ENCODE measurements around the gene IFT20. TPM values are rescaled to one million over a fixed set of nuclear protein-coding genes. Genes with fewer than 3 reads are reported as not detected.

IFT20 gene
- total RNA-seq, 1 experiment from 2014 or later: 13.7 TPM

DNA sequence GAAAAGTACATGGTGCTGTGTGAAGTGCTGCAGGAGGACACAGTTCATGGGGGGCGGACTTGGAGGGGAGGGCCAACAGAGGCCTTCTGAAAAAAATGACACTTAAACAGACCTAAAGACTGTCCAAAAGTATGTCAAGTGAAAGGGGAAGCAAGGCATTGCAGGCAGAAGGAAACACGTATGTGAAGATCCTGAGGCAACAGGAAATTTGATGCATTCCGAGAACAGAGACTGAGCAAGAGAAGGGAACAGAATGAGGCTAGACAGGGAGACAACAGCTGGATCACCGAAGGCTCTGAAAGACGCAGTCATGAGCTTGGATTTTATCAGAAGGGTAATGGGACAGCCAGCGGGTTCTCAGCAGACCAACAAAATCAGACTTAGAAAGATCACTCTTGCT lies 1.1 kb downstream of the IFT20 start:
- H3K4me3 ChIP-seq (ENCODE audit: insufficient read depth, low read depth, low read length): no peak overlapping the region
- H3K36me3 ChIP-seq (replicated peaks; ENCODE audit: control insufficient read depth, insufficient read depth, low read length): peaks cover 4% of the 10 kb centered on the region
- H3K27me3 ChIP-seq (ENCODE audit: control insufficient read depth, insufficient read depth, low read length): no peaks in the 10 kb centered on the region
- no peak for DNase-seq

DNA sequence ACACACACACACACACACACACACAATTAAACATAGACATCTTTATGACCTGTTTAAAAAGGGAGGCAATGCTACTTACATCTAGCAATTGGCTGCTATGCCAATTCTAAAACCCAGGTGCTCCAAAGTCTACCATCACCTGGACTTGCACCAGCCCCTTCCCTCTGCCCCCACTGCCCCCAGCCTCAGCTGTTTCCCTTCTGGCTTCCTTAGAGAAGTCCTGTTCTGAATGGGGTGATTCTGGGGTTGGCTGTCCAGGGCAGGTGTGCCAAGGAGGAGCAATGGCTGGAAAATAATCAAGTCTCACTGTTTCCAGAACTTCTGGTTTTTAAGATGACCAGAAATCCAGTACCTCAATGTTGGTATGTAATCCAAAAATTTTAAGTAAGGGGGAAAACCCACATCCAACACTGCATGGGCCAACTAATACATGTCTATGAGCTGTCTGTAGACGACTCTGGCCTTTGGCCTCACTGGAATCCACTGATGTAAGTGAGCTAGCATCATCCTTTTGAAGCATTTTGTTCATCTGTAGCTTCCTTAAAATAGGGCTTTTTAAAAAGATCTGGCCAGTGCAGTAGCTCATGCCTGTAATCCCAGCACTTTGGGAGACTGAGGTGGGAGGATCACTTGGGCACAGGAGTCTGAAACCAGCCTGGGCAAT lies 2.1 kb downstream of the IFT20 start:
- no peak for DNase-seq
- no peaks in the 10 kb centered on the region for H3K27me3 ChIP-seq (ENCODE audit: control insufficient read depth, insufficient read depth, low read length)
- H3K36me3 ChIP-seq (replicated peaks; ENCODE audit: control insufficient read depth, insufficient read depth, low read length): peaks cover 7% of the 10 kb centered on the region
- H3K4me3 ChIP-seq (ENCODE audit: insufficient read depth, low read depth, low read length): no peak overlapping the region

- no peaks in the 10 kb centered on the region for H3K27me3 ChIP-seq (ENCODE audit: control insufficient read depth, insufficient read depth, low read length)
- no peak for DNase-seq
- peaks cover 9% of the 10 kb centered on the region for H3K36me3 ChIP-seq (replicated peaks; ENCODE audit: control insufficient read depth, insufficient read depth, low read length)
- no peak overlapping the region for H3K4me3 ChIP-seq (ENCODE audit: insufficient read depth, low read depth, low read length)
Measured at GRCh38 chr17:28331891-28332420, 3.3 kb downstream of the IFT20 start.

- Histone ChIP-seq H3K27me3 (ENCODE audit: control insufficient read depth, insufficient read depth, low read length) (no peaks in the 10 kb centered on the region), H3K4me3 (ENCODE audit: insufficient read depth, low read depth, low read length) (no peak overlapping the region), H3K36me3 (replicated peaks; ENCODE audit: control insufficient read depth, insufficient read depth, low read length) (peaks cover 15% of the 10 kb centered on the region)
- DNase-seq: no peak
Measured at GRCh38 chr17:28330671-28331070, 4.6 kb downstream of the IFT20 start.

GRCh38 chr17:28328325-28328724 lies 6.9 kb downstream of the IFT20 start:
- no peak overlapping the region for H3K4me3 ChIP-seq (ENCODE audit: insufficient read depth, low read depth, low read length)
- no peaks in the 10 kb centered on the region for H3K27me3 ChIP-seq (ENCODE audit: control insufficient read depth, insufficient read depth, low read length)
- DNase-seq: no peak
- H3K36me3 ChIP-seq (replicated peaks; ENCODE audit: control insufficient read depth, insufficient read depth, low read length): peaks cover 17% of the 10 kb centered on the region

DNA sequence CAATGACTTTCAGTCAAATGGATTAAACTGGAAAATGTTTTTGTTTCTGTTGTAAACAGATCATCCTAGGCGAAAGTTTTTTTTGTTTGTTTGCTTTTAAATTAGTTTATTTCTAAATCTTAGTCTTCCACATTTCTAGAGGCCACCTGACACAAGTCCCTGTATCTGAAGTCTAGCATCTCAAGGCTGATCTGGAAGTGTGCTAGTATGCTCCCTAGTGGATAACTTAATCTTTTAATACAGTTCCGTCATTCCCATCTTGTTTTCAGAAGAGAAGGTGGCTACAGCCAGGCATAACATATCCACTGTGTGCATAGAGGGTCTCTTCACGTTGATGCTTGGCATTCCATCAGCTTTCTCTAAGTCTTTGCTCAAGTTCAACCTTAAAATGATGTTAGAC lies 7.6 kb downstream of the IFT20 start:
- no peak for DNase-seq
- peaks cover 17% of the 10 kb centered on the region for H3K36me3 ChIP-seq (replicated peaks; ENCODE audit: control insufficient read depth, insufficient read depth, low read length)
- H3K27me3 ChIP-seq (ENCODE audit: control insufficient read depth, insufficient read depth, low read length): no peaks in the 10 kb centered on the region
- H3K4me3 ChIP-seq (ENCODE audit: insufficient read depth, low read depth, low read length): no peak overlapping the region

DNA sequence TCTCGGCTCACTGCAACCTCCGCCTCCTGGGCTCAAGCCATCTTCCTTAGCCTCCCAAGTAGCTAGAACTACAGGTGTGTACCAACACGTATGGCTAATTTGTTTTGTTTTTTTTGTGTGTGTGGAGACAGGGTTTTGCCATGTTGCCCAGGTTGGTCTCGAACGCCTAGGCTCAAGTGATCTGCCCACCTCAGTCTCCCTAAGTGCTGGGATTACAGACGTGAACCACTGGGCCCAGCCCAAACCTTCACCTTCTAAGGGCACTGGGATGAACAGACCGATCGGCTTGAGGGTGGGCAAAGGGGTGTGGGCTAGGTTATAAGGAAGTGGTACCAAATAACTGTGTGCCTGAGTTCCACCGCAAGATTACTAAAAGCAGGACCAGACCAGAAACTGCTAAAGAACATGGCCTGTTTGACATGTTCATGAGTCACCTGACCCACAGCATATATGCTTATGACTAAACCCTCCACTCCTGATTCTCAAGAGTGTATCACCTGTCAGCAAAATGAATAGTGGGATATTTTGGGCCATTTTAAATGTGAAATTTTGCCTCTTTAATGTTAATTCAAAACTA lies 8.2 kb downstream of the IFT20 start:
- no peak overlapping the region for H3K4me3 ChIP-seq (ENCODE audit: insufficient read depth, low read depth, low read length)
- peaks cover 17% of the 10 kb centered on the region for H3K36me3 ChIP-seq (replicated peaks; ENCODE audit: control insufficient read depth, insufficient read depth, low read length)
- H3K27me3 ChIP-seq (ENCODE audit: control insufficient read depth, insufficient read depth, low read length): no peaks in the 10 kb centered on the region
- DNase-seq: no peak

DNA sequence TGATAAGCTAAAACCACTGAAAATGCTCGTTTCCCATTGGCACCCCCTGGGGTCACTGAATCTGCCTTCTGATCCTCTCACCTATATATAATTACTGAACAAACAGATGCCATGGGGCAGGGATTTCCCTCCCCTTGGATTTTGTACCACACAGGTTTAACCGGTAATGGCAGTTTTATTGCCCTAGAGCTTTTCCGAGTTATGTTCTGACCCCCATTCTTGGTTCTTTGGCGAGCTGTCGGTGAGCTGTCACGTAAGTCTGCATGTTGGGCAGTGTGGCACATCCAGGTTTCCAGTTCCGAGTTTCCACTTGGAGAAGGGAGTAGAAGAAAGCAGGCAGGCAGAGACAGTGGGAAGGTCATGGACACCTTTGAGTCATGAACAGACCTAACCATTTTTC lies 9.2 kb downstream of the IFT20 start:
- Histone ChIP-seq H3K27me3 (ENCODE audit: control insufficient read depth, insufficient read depth, low read length) (no peaks in the 10 kb centered on the region), H3K36me3 (replicated peaks; ENCODE audit: control insufficient read depth, insufficient read depth, low read length) (peaks cover 15% of the 10 kb centered on the region), H3K4me3 (ENCODE audit: insufficient read depth, low read depth, low read length) (no peak overlapping the region)
- no peak for DNase-seq

GRCh38 chr17:28325211-28325610 lies 10.1 kb downstream of the IFT20 start:
- peaks cover 17% of the 10 kb centered on the region for H3K36me3 ChIP-seq (replicated peaks; ENCODE audit: control insufficient read depth, insufficient read depth, low read length)
- no peaks in the 10 kb centered on the region for H3K27me3 ChIP-seq (ENCODE audit: control insufficient read depth, insufficient read depth, low read length)
- H3K4me3 ChIP-seq (ENCODE audit: insufficient read depth, low read depth, low read length): no peak overlapping the region
- no peak for DNase-seq

GRCh38 chr17:28324781-28325180 lies 10.5 kb downstream of the IFT20 start:
- H3K36me3 ChIP-seq (replicated peaks; ENCODE audit: control insufficient read depth, insufficient read depth, low read length): peaks cover 17% of the 10 kb centered on the region
- no peak for DNase-seq
- H3K27me3 ChIP-seq (ENCODE audit: control insufficient read depth, insufficient read depth, low read length): no peaks in the 10 kb centered on the region
- H3K4me3 ChIP-seq (ENCODE audit: insufficient read depth, low read depth, low read length): no peak overlapping the region

DNA sequence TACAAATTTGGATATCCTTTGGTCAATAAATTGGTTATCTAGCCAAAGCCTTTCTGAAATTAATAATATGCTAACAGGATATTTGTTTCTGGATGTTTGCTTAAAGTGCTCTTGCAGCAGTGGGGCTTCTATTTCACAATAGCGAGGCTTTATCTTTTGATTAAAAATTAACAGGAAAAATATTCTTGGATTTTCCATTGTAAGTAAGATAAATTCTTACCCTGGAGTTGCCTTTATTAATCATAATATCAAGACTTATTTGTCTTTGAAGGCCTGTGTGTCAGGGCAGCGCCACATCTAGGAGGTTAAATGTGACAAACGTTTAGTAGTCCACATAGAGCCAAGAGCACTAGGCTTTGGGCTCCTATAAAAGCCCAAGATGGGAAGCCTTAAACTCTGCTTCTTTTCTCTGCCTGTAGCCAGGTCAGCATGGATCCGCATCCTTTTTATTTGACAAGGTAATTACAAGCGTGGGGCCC lies 11.0 kb downstream of the IFT20 start:
- DNase-seq: no peak

DNA sequence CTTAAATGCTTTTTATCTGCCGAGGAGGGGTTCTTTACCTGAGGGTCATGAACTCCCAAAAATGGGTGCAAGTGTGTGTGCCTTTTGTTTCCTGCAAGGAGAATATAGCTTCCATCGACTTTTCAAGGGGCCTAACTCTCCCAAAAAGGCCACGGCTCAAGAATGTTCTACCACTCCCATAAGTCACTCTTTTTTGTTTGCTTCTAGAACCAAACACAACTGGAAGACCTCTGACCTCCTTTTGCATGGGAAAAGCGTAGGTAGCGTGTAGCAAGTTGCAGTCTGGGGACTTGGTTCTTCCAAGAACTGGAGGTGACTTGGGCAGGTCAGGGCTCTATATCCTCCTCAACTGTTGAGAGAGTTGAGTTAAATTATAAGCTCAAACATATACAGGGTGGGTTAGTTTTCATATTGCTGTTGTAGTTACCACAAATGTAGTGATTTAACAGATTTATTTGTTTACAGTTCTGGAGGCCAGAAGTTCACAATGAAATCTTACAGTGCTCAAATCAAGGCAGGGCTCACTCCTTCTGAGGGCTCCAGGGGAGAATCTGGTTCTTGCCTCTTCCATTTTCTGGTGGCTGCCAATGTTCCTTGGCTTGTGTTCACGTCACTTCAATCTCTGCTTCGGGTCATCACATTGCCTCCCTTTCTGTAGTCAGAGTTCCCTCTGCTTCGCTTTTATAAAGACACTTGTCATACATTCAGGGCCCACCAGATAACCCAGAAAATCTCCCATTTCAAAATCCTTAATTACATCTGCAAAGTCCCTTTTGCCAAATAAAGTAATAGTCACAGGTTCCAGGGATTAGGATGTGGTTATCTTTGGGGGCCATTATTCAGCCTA lies 14.8 kb downstream of the IFT20 start:
- no peak for DNase-seq
- Histone ChIP-seq H3K36me3 (replicated peaks; ENCODE audit: control insufficient read depth, insufficient read depth, low read length) (peaks cover 2% of the 10 kb centered on the region; the same call in 1 of the 2 replicates), H3K27me3 (ENCODE audit: control insufficient read depth, insufficient read depth, low read length) (peaks cover 3% of the 10 kb centered on the region), H3K4me3 (ENCODE audit: insufficient read depth, low read depth, low read length) (peak overlapping the region; percentile 92)

More for the DNA sequence above, 11.0 kb downstream of the IFT20 start:
- H3K4me3 ChIP-seq (ENCODE audit: insufficient read depth, low read depth, low read length): no peak overlapping the region
- H3K27me3 ChIP-seq (ENCODE audit: control insufficient read depth, insufficient read depth, low read length): no peaks in the 10 kb centered on the region
- peaks cover 16% of the 10 kb centered on the region for H3K36me3 ChIP-seq (replicated peaks; ENCODE audit: control insufficient read depth, insufficient read depth, low read length)

GRCh38 chr17:28319598-28319935 lies 15.7 kb downstream of the IFT20 start:
- DNase-seq: no peak
- H3K36me3 ChIP-seq (replicated peaks; ENCODE audit: control insufficient read depth, insufficient read depth, low read length): peaks cover 2% of the 10 kb centered on the region; the same call in 1 of the 2 replicates
- H3K4me3 ChIP-seq (ENCODE audit: insufficient read depth, low read depth, low read length): peak overlapping the region; percentile 92
- peaks cover 3% of the 10 kb centered on the region for H3K27me3 ChIP-seq (ENCODE audit: control insufficient read depth, insufficient read depth, low read length)

DNA sequence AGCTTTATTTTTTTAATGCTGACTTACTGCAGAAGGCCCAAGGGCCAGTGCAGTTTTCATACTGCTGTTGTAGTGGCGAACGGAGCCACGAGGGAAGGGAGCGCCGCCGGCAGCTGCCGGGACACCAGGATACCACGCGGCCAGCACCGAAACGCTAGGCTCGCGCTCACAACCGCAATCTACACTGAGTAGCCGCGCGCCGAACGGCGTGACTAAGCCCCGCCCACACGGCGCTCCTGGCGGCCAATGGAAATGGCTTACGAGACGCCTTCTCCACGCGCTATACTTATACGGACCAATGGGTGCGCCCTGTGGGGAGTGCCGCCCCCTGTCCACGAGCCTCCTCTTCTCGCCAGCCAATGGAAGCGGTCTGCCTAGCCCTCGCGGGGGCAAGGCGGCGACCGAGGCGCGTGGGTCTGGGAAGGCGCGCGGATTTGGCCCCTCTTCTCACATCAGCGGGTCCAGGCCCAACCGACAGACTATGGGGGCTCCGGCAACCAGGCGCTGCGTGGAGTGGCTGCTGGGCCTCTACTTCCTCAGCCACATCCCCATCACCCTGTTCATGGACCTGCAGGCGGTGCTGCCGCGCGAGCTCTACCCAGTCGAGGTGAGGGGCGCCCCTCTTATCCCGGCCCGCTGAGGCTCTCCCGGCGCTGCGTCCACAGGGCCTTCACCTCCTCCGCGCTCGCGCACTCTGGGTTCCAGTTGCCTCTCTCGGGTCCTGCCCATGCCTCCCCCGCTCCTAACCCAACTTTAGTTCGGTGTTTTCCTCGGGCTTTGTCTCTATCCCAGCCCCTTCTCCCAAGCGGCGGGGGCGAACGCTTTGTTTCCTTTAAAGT lies 16.3 kb downstream of the IFT20 start, which contains the start of gene TMEM97:
TMEM97 (plus strand) TSS at position 442 of the 839 bp plus-strand sequence; CDS start at position 482, 40 bp downstream.
- peak; percentile 95 for DNase-seq
- H3K4me3 ChIP-seq (ENCODE audit: insufficient read depth, low read depth, low read length): peak within 1 kb of the TSS; percentile 92
- H3K36me3 ChIP-seq (replicated peaks; ENCODE audit: control insufficient read depth, insufficient read depth, low read length): peaks cover 2% of the 10 kb centered on the region; the same call in 1 of the 2 replicates
- peaks cover 3% of the 10 kb centered on the region for H3K27me3 ChIP-seq (ENCODE audit: control insufficient read depth, insufficient read depth, low read length)
